Thoracic aorta (tissue), 2 donors: ENCODE measurements around the gene KRT13. TPM values are rescaled to one million over a fixed set of nuclear protein-coding genes. Genes with fewer than 3 reads are reported as not detected.

ENCODE experiments used
- ATAC-seq: fragments of 150-250 bp; one replicate; pipeline ENCODE4 v1.8.0; 2017; ENCODE audit warnings: low read depth; ENCODE audit not compliant: insufficient number of reproducible peaks, low FRiP score
- DNase-seq: peaks from one replicate; pipeline ENCODE4 v3.0.0-alpha.2; 2020; ENCODE audit warnings: low spot score
- H3K27ac ChIP-seq, 2 donors: fragments of 200-600 bp; sonication (generic); 1 replicate in 1 of 2; 2 replicates in 1 of 2; pipeline ENCODE4 v1.5.1; 2016; ENCODE audit warnings: mild to moderate bottlenecking in 2 of 2, moderate library complexity in 2 of 2
- H3K27me3 ChIP-seq: fragments of 200-600 bp; sonication (generic); replicated peaks from 2 replicates; pipeline ENCODE4 v1.6.0; 2016; ENCODE audit warnings: mild to moderate bottlenecking; ENCODE audit not compliant: insufficient read depth
- H3K36me3 ChIP-seq: fragments of 200-600 bp; sonication (generic); one replicate; pipeline ENCODE4 v1.5.1; 2016
- H3K4me1 ChIP-seq, 2 donors: fragments of 200-600 bp; sonication (generic); 1 replicate in 1 of 2; 2 replicates in 1 of 2; pipeline versions ENCODE4 v1.5.1 to v1.6.0; 2016; ENCODE audit warnings: low read depth in 2 of 2, mild to moderate bottlenecking in 1 of 2; ENCODE audit not compliant: control insufficient read depth in 1 of 2
- H3K4me3 ChIP-seq: fragments of 200-600 bp; sonication (generic); 2 replicates; pipeline ENCODE4 v1.5.1; 2016; ENCODE audit warnings: mild to moderate bottlenecking
- H3K9me3 ChIP-seq: fragments of 200-600 bp; sonication (generic); 2 replicates; pipeline ENCODE4 v1.5.1; 2016
- CTCF ChIP-seq: fragments of 200-600 bp; sonication (generic); IDR thresholded peaks from one replicate; pipeline ENCODE4 v1.5.1; 2019; ENCODE audit warnings: antibody characterized with exemption
- total RNA-seq, 2 donors: library from RNA; depleted of rRNA; stranded (reverse); fragments of >200 nt; gene quantifications; one replicate each; pipeline versions ENCODE4 v1.1.0 to v1.2.3, GENCODE V29; 2016

The KRT13 gene
- total RNA-seq, 2 donors from 2014 or later, result 1.4 TPM; not detected in 1

- Histone ChIP-seq H3K4me1 (peaks cover 8 to 29% of the 10 kb centered on the region in 2 donors), H3K27ac (no peak overlapping the region), H3K9me3 (no peaks in the 10 kb centered on the region), H3K36me3 (no peaks in the 10 kb centered on the region), H3K27me3 (no peaks in the 10 kb centered on the region), H3K4me3 (no peak overlapping the region)
- ATAC-seq, result no peak
- no peak for TF ChIP-seq CTCF
- DNase-seq, result no peak
These were observed 27.6 kb upstream of the KRT13 start for GRCh38 chr17:41532947-41533570.

- TF ChIP-seq CTCF, result no peak
- DNase-seq (no peak), ATAC-seq (no peak)
- no peak overlapping the region for H3K27ac ChIP-seq
- no peaks in the 10 kb centered on the region for H3K27me3 ChIP-seq
- no peaks in the 10 kb centered on the region for H3K36me3 ChIP-seq
- no peak overlapping the region for H3K4me3 ChIP-seq
- no peaks in the 10 kb centered on the region for H3K9me3 ChIP-seq
- H3K4me1 ChIP-seq, result peaks cover 14 to 35% of the 10 kb centered on the region in 2 donors
These were observed 26.6 kb upstream of the KRT13 start for GRCh38 chr17:41531993-41532392.

- ATAC-seq, result no peak
- DNase-seq, result peak; percentile 28
These were observed 24.9 kb upstream of the KRT13 start for GRCh38 chr17:41530062-41531048.

GRCh38 chr17:41529491-41529915 is 24.1 kb upstream of the KRT13 start:
- no peak for TF ChIP-seq CTCF
- H3K27ac ChIP-seq, result peak overlapping the region in 1 of 2 donors; percentile 55
- no peaks in the 10 kb centered on the region for H3K36me3 ChIP-seq
- ATAC-seq (no peak), DNase-seq (no peak)
- no peaks in the 10 kb centered on the region for H3K9me3 ChIP-seq
- no peaks in the 10 kb centered on the region for H3K27me3 ChIP-seq
- peaks cover 14 to 35% of the 10 kb centered on the region in 2 donors for H3K4me1 ChIP-seq
- no peak overlapping the region for H3K4me3 ChIP-seq

More at GRCh38 chr17:41530062-41531048, 24.9 kb upstream of the KRT13 start:
- no peak overlapping the region for H3K4me3 ChIP-seq
- peak overlapping the region in 1 of 2 donors; percentile 55 for H3K27ac ChIP-seq
- no peaks in the 10 kb centered on the region for H3K9me3 ChIP-seq
- H3K4me1 ChIP-seq, result peaks cover 14 to 35% of the 10 kb centered on the region in 2 donors
- TF ChIP-seq CTCF, result no peak
- no peaks in the 10 kb centered on the region for H3K36me3 ChIP-seq
- no peaks in the 10 kb centered on the region for H3K27me3 ChIP-seq

GRCh38 chr17:41528959-41529353 is 23.5 kb upstream of the KRT13 start:
- Histone ChIP-seq H3K4me1 (peaks cover 14 to 35% of the 10 kb centered on the region in 2 donors), H3K27me3 (no peaks in the 10 kb centered on the region), H3K36me3 (no peaks in the 10 kb centered on the region), H3K9me3 (no peaks in the 10 kb centered on the region), H3K4me3 (no peak overlapping the region), H3K27ac (no peak overlapping the region)
- no peak for TF ChIP-seq CTCF
- ATAC-seq (no peak), DNase-seq (no peak)
